ENCODE measurements around the gene FAM107B.
A peak's percentile ranks its signal among the peaks of the same experiment; 100 is the strongest.
"Not testable (repeated sequence)": the region's sequence is repeated elsewhere in the genome, so short reads cannot be mapped to it uniquely, and the experiment has no call there.

FAM107B gene

GRCh38 chr10:14731875-14732512, 42.7 kb downstream of the FAM107B start:
- no peak for DNase-seq

GRCh38 chr10:14728346-14728745, 46.4 kb downstream of the FAM107B start:
- DNase-seq = no peak

GRCh38 chr10:14727924-14728323, 46.8 kb downstream of the FAM107B start:
- DNase-seq = no peak

GRCh38 chr10:14727465-14727864, 47.2 kb downstream of the FAM107B start:
- DNase-seq = no peak

GRCh38 chr10:14724931-14725330, 49.8 kb downstream of the FAM107B start:
- DNase-seq = no peak

GRCh38 chr10:14723052-14723689, 51.5 kb downstream of the FAM107B start:
- DNase-seq = peak; percentile 22 to 33

- no peak for DNase-seq
Measured at GRCh38 chr10:14717552-14717951, 57.1 kb downstream of the FAM107B start.

- no peak for DNase-seq
Measured at GRCh38 chr10:14712991-14713424, 61.7 kb downstream of the FAM107B start.

- DNase-seq = not testable (repeated sequence)
Measured at GRCh38 chr10:14709344-14709743, 65.4 kb downstream of the FAM107B start.

GRCh38 chr10:14707481-14707880, 67.2 kb downstream of the FAM107B start:
- no peak for DNase-seq

GRCh38 chr10:14705548-14706230, 69.0 kb downstream of the FAM107B start:
- DNase-seq = no peak

- DNase-seq = no peak
Measured at GRCh38 chr10:14703631-14704001, 71.1 kb downstream of the FAM107B start.

- no peak for DNase-seq
Measured at GRCh38 chr10:14701466-14701865, 73.2 kb downstream of the FAM107B start.

- no peak for DNase-seq
Measured at GRCh38 chr10:14700546-14700945, 74.2 kb downstream of the FAM107B start.

GRCh38 chr10:14699482-14699881, 75.2 kb downstream of the FAM107B start:
- DNase-seq = no peak

- no peak for DNase-seq
Measured at GRCh38 chr10:14698829-14699170, 75.9 kb downstream of the FAM107B start.

- DNase-seq = no peak
Measured at GRCh38 chr10:14698111-14698828, 76.4 kb downstream of the FAM107B start.

- no peak for DNase-seq
Measured at GRCh38 chr10:14697281-14697680, 77.4 kb downstream of the FAM107B start.

GRCh38 chr10:14696821-14697220, 77.9 kb downstream of the FAM107B start:
- no peak for DNase-seq

- DNase-seq = no peak
Measured at GRCh38 chr10:14695847-14696480, 78.7 kb downstream of the FAM107B start.

- no peak for DNase-seq
Measured at GRCh38 chr10:14693891-14694290, 80.8 kb downstream of the FAM107B start.

- DNase-seq = no peak
Measured at GRCh38 chr10:14692344-14693076, 82.2 kb downstream of the FAM107B start.

Measured in activated T-cell treated with anti-CD3 and anti-CD28 coated beads, Interleukin-2, amount 50 U/mL, for 48 hours (primary cell).